Body of pancreas (tissue), 4 donors: ENCODE data around the gene GAB4. TPM values are rescaled to one million over a fixed set of nuclear protein-coding genes. Genes with fewer than 3 reads are reported as not detected.

ENCODE experiments used
- ATAC-seq: fragments of 150-250 bp; one replicate; pipeline ENCODE4 v1.9.1; 2016
- DNase-seq, 4 donors: peaks; one replicate each; pipeline ENCODE4 v3.0.0-alpha.2; 2019
- H3K27ac ChIP-seq, 4 donors: fragments of 200-600 bp; sonication (generic); 1 replicate in 3 of 4; 2 replicates in 1 of 4; pipeline versions ENCODE4 v1.5.1 to v1.6.1; 2016 to 2019; ENCODE audit warnings: mild to moderate bottlenecking in 1 of 4, mixed read lengths in 1 of 4, moderate library complexity in 1 of 4
- H3K27me3 ChIP-seq, 2 donors: fragments of 200-600 bp; sonication (generic); one replicate each; pipeline ENCODE4 v1.6.0; 2016; ENCODE audit warnings: mild to moderate bottlenecking in 1 of 2
- H3K36me3 ChIP-seq, 2 donors: fragments of 200-600 bp; sonication (generic); replicated peaks in 1 of 2; 2 replicates each; pipeline ENCODE4 v1.5.1; 2016; ENCODE audit warnings: low read depth in 2 of 2; ENCODE audit not compliant: insufficient read depth in 1 of 2
- H3K4me1 ChIP-seq: fragments of 200-600 bp; sonication (generic); one replicate; pipeline ENCODE4 v1.6.0; 2016
- H3K4me3 ChIP-seq, 2 donors: fragments of 200-600 bp; sonication (generic); 1 replicate in 1 of 2; 2 replicates in 1 of 2; pipeline ENCODE4 v1.5.1; 2016 to 2019
- H3K9me3 ChIP-seq, 3 donors: fragments of 200-600 bp; sonication (generic); 1 replicate in 2 of 3; 2 replicates in 1 of 3; pipeline ENCODE4 v1.5.1; 2016
- POLR2A ChIP-seq, 3 donors: fragments of 450-650 bp; IDR thresholded peaks; one replicate each; pipeline ENCODE4 v1.6.1; 2016; ENCODE audit warnings: antibody characterized with exemption in 3 of 3, mild to moderate bottlenecking in 2 of 3
- WGBS, 2 donors: methylation state at CpG; one replicate each; pipeline ENCODE4 v1.1.5; 2017; 5-methylcytosine and 5-hydroxymethylcytosine counted together
- intact Hi-C: fragments of 100-400 bp; cut with DNase I; formaldehyde crosslinking; loops from one replicate; pipeline ENCODE4 v1.15.1; 2023
- total RNA-seq, 2 donors: library from RNA; depleted of rRNA; stranded (reverse); fragments of >200 nt; gene quantifications; one replicate each; pipeline ENCODE4 v1.1.0, GENCODE V29; 2016
- TF ChIP-seq, protein P1 (sequence below), 7 experiments: fragments of 450-650 bp in 4 of 7; fragments of 200-600 bp in 3 of 7; sonication (generic) in 3 of 7; IDR thresholded peaks; one replicate each; pipeline ENCODE4 v1.5.1; 2016 to 2019; ENCODE audit warnings: antibody characterized with exemption in 7 of 7

Gene GAB4
- total RNA-seq, 2 donors from 2014 or later, result not detected

DNA sequence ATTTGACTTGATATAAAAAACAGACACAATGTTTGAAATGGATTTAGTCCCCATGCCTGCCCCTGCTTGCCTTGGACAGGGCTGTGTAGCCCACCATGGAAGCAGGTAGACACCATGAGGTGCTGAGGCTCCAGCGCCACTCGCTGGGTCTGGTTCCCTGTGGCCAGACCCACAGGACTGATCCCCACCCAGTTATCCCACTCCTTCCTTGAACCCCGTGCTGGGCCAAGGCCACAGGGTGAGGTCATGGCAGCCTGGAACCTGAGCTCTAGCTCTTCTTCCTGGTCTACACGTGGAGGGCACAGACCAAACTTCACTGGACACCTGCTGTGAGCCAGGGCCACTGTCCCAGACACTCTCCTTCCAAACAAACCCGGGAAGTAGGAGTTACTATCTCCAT lies 42.5 kb downstream of the GAB4 start:
- Histone ChIP-seq H3K4me1 (no peaks in the 10 kb centered on the region), H3K36me3 (no peaks in the 10 kb centered on the region), H3K27ac (no peak overlapping the region), H3K9me3 (no peaks in the 10 kb centered on the region), H3K4me3 (no peak overlapping the region), H3K27me3 (no peaks in the 10 kb centered on the region)
- ATAC-seq (no peak), DNase-seq (no peak)
- no peak for TF ChIP-seq POLR2A (IDR thresholded peaks at IDR 0.05)
- TF ChIP-seq, protein P1, sequence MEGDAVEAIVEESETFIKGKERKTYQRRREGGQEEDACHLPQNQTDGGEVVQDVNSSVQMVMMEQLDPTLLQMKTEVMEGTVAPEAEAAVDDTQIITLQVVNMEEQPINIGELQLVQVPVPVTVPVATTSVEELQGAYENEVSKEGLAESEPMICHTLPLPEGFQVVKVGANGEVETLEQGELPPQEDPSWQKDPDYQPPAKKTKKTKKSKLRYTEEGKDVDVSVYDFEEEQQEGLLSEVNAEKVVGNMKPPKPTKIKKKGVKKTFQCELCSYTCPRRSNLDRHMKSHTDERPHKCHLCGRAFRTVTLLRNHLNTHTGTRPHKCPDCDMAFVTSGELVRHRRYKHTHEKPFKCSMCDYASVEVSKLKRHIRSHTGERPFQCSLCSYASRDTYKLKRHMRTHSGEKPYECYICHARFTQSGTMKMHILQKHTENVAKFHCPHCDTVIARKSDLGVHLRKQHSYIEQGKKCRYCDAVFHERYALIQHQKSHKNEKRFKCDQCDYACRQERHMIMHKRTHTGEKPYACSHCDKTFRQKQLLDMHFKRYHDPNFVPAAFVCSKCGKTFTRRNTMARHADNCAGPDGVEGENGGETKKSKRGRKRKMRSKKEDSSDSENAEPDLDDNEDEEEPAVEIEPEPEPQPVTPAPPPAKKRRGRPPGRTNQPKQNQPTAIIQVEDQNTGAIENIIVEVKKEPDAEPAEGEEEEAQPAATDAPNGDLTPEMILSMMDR (IDR thresholded peaks at IDR 0.05), result no peak
- intact Hi-C loops, result no loop called here
- 44 to 45% methylated on average over 3 to 5 of the region's 5 CpGs for WGBS, 2 donors

DNA sequence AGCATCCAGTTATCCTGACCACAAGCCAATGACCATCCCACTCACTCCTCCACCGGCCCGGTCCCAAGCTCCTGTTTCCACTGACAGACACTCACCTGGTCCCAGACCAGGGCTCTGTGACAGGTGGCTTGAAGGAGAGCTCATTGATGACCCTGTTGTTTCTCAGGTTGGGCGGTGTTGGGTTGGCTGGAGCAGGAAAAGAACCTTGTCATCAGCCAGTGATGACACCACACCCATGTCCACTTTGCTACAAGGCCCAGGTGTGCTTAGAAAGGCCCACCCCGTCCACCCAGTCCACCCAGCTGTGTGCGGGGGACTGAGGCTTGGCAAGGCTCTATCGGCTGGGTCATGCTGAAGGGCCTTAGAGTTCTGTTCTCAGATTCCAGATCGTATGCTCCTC lies 42.9 kb downstream of the GAB4 start:
- intact Hi-C loops, result no loop called here
- 63 to 66% methylated on average over 7 of the region's 7 CpGs for WGBS, 2 donors
- H3K4me3 ChIP-seq, result no peak overlapping the region
- no peaks in the 10 kb centered on the region for H3K9me3 ChIP-seq
- no peaks in the 10 kb centered on the region for H3K27me3 ChIP-seq
- ATAC-seq, result no peak
- TF ChIP-seq POLR2A (IDR thresholded peaks at IDR 0.05), result no peak
- TF ChIP-seq, protein P1 (IDR thresholded peaks at IDR 0.05), result no peak
- H3K4me1 ChIP-seq, result no peaks in the 10 kb centered on the region
- no peaks in the 10 kb centered on the region for H3K36me3 ChIP-seq
- no peak overlapping the region for H3K27ac ChIP-seq
- DNase-seq, result no peak

DNA sequence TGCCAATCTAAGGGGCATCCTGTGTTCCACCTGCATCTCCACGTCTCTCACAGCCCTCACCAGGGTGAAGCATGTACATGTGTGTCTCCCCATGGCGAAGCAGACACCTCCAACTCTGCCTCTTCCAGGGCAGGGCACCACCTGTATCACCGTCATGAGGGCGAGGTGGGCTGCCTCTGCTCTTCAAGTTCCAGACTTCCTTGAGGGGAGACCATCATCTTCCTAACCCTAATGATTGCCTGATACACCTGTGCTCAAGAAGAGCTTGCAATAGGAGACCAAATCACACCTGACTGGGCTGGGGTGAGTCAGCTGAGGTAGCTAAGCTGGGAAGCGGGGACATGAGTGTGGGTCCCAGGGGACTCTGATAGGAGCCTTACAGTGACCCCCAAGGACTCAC lies 43.7 kb downstream of the GAB4 start:
- TF ChIP-seq, protein P1 (IDR thresholded peaks at IDR 0.05), result no peak
- no peak for TF ChIP-seq POLR2A (IDR thresholded peaks at IDR 0.05)
- intact Hi-C loops, result no loop called here

DNA sequence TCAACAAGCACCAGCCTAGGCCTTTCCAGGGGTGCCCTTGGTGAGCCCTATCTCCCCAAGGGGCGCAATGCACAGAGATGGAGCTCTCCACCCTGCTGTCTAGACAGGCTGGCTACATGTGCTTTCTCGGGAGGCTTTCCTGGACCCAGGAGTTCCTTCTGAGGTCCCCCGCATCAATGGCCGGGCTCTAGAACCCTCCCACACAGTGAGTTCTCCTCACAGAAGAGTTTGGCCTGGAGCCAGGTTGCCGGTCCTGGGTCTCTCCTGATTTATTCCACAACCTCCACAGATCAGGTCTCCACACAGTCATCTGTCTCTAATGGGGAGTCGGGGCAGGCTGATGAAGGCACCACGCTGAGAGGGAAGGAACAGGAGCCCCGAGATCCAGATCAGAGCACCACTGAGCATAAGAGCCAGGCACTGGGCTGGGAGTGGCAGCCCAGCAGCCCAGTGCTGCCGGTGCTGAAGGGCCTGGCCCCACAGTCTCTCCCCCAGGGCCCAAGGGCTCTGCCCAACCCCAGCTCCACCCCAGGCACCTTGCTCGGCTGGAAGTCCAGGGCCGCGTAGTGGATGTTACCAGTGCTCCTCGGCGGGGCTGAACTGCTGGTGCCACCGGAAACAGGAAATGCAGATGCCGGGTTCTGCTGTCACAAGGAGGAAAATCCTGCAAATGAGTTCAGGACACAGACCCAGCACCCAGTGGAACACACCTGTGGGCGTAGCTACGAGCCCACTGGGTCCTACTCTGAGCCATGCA lies 44.7 kb downstream of the GAB4 start:
- Histone ChIP-seq H3K9me3 (no peaks in the 10 kb centered on the region), H3K36me3 (no peaks in the 10 kb centered on the region), H3K4me3 (no peak overlapping the region), H3K4me1 (no peaks in the 10 kb centered on the region), H3K27me3 (no peaks in the 10 kb centered on the region), H3K27ac (no peak overlapping the region)
- no peak for ATAC-seq
- 53 to 61% methylated on average over 5 to 17 of the region's 18 CpGs for WGBS, 2 donors
- intact Hi-C loops, result no loop called here
- no peak for DNase-seq
- no peak for TF ChIP-seq POLR2A (IDR thresholded peaks at IDR 0.05)
- TF ChIP-seq, protein P1 (IDR thresholded peaks at IDR 0.05), result no peak

More for the DNA sequence above, 43.7 kb downstream of the GAB4 start:
- H3K4me1 ChIP-seq, result no peaks in the 10 kb centered on the region
- H3K27ac ChIP-seq, result no peak overlapping the region
- DNase-seq (no peak), ATAC-seq (no peak)
- H3K27me3 ChIP-seq, result no peaks in the 10 kb centered on the region
- no peak overlapping the region for H3K4me3 ChIP-seq
- 54 to 55% methylated on average over 3 to 5 of the region's 5 CpGs for WGBS, 2 donors
- no peaks in the 10 kb centered on the region for H3K9me3 ChIP-seq
- H3K36me3 ChIP-seq, result no peaks in the 10 kb centered on the region

DNA sequence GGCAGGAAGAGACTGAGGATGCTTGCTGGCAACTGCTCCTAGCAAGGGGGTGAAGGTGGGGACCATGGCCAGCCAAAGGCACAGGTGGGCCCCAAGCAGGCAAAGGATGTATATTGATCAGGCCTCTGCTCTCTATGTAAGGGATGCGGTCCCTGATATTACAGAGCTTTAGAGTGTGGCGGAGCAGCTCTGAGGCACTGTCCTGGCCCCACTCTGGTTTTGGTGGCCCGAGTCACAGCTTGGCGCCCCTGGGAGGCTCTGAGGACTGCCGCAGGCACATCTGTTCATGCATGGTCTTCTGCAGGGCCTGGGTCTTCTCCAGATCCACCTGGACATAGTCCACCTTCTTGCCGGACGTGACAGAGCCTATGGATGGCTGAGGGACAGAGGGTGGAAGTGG lies 45.5 kb downstream of the GAB4 start:
- WGBS, 2 donors, result 77 to 85% methylated on average over 5 to 7 of the region's 7 CpGs
- TF ChIP-seq, protein P1 (IDR thresholded peaks at IDR 0.05), result no peak
- no peak for TF ChIP-seq POLR2A (IDR thresholded peaks at IDR 0.05)

More for the DNA sequence above, 45.5 kb downstream of the GAB4 start:
- intact Hi-C loops, result no loop called here
- Histone ChIP-seq H3K9me3 (no peaks in the 10 kb centered on the region), H3K4me3 (no peak overlapping the region), H3K27me3 (no peaks in the 10 kb centered on the region), H3K27ac (no peak overlapping the region), H3K4me1 (no peaks in the 10 kb centered on the region), H3K36me3 (no peaks in the 10 kb centered on the region)
- ATAC-seq (no peak), DNase-seq (no peak)
